CD14-positive monocyte (primary cell): Measurements from ENCODE around the gene OR6K3. TPM values are rescaled to one million over a fixed set of nuclear protein-coding genes. Genes with fewer than 3 reads are reported as not detected.

Source experiments
- DNase-seq, 3 donors: peaks; one replicate each; pipeline ENCODE4 v3.0.0-alpha.2; 2011 to 2022
- H2AFZ ChIP-seq: 2 replicates; pipeline ENCODE4 v1.6.0; 2012; ENCODE audit warnings: mild to moderate bottlenecking, low read depth, low read length, inconsistent platforms; ENCODE audit not compliant: insufficient read depth, poor library complexity, severe bottlenecking
- H3K27ac ChIP-seq, 2 donors: 1 replicate in 1 of 2; 2 replicates in 1 of 2; pipeline ENCODE4 v1.5.1; 2012 to 2013; ENCODE audit warnings: low read length in 2 of 2, control low read depth in 1 of 2, inconsistent platforms in 1 of 2, low read depth in 1 of 2, mild to moderate bottlenecking in 1 of 2
- H3K27me3 ChIP-seq, 2 donors: one replicate each; pipeline versions ENCODE4 v1.6.0 to v1.6.1; 2011 to 2013; ENCODE audit warnings: low read length in 2 of 2; ENCODE audit not compliant: control insufficient read depth in 2 of 2, insufficient read depth in 2 of 2
- H3K36me3 ChIP-seq, 2 donors: replicated peaks in 1 of 2; 1 replicate in 1 of 2; 2 replicates in 1 of 2; pipeline versions ENCODE4 v1.5.1 to v1.6.1; 2012 to 2013; ENCODE audit warnings: low read length in 2 of 2, control low read depth in 1 of 2, inconsistent platforms in 1 of 2, mild to moderate bottlenecking in 1 of 2; ENCODE audit not compliant: insufficient read depth in 2 of 2, control insufficient read depth in 1 of 2
- H3K4me1 ChIP-seq, 2 donors: 1 replicate in 1 of 2; 2 replicates in 1 of 2; pipeline versions ENCODE4 v1.5.1 to v1.6.1; 2012 to 2013; ENCODE audit warnings: low read length in 2 of 2, control low read depth in 1 of 2, inconsistent platforms in 1 of 2, mild to moderate bottlenecking in 1 of 2, moderate library complexity in 1 of 2; ENCODE audit not compliant: insufficient read depth in 2 of 2, control insufficient read depth in 1 of 2
- H3K4me2 ChIP-seq: replicated peaks from 2 replicates; pipeline ENCODE3; 2012; ENCODE audit warnings: low read length, moderate library complexity, mild to moderate bottlenecking; ENCODE audit not compliant: poor library complexity, severe bottlenecking; ENCODE audit errors: extremely low read depth
- H3K4me3 ChIP-seq, 3 experiments: fragments of 200-600 bp in 1 of 3; sonication (generic) in 1 of 3; replicated peaks in 1 of 3; 1 replicate in 2 of 3; 2 replicates in 1 of 3; pipeline ENCODE4 v1.5.1; 2011 to 2013; ENCODE audit warnings: low read length in 3 of 3, mild to moderate bottlenecking in 3 of 3, control low read depth in 2 of 3, low read depth in 2 of 3, inconsistent platforms in 1 of 3, moderate library complexity in 1 of 3
- H3K79me2 ChIP-seq: 2 replicates; pipeline ENCODE4 v1.6.0; 2012; ENCODE audit warnings: mild to moderate bottlenecking, control low read depth, inconsistent platforms, low read length, moderate library complexity; ENCODE audit not compliant: insufficient read depth
- H3K9ac ChIP-seq: 2 replicates; pipeline ENCODE4 v1.6.0; 2017; ENCODE audit warnings: low read length, mild to moderate bottlenecking; ENCODE audit not compliant: insufficient read depth, poor library complexity, severe bottlenecking
- H3K9me3 ChIP-seq, 2 donors: replicated peaks in 1 of 2; 1 replicate in 1 of 2; 2 replicates in 1 of 2; pipeline versions ENCODE4 v1.5.1 to v1.6.1; 2012 to 2013; ENCODE audit warnings: low read length in 2 of 2, control low read depth in 1 of 2; ENCODE audit not compliant: control insufficient read depth in 1 of 2, insufficient read depth in 1 of 2
- H4K20me1 ChIP-seq: 2 replicates; pipeline ENCODE4 v1.6.0; 2012; ENCODE audit warnings: mild to moderate bottlenecking, low read length, control low read depth, moderate library complexity; ENCODE audit not compliant: insufficient read depth
- H3K27ac Mint-ChIP-seq, 7 donors: one replicate each; pipeline ENCODE4 v1.8.0; 2020; ENCODE audit warnings: mild to moderate bottlenecking in 7 of 7, mixed read lengths in 7 of 7, moderate library complexity in 6 of 7, inconsistent platforms in 2 of 7
- H3K27me3 Mint-ChIP-seq, 3 donors: one replicate each; pipeline ENCODE4 v1.8.0; 2021 to 2022; ENCODE audit warnings: low read depth in 3 of 3, mild to moderate bottlenecking in 3 of 3, mixed read lengths in 3 of 3, moderate library complexity in 3 of 3, inconsistent platforms in 1 of 3
- H3K36me3 Mint-ChIP-seq, 2 donors: one replicate each; pipeline ENCODE4 v1.8.0; 2020; ENCODE audit warnings: mixed read lengths in 2 of 2, inconsistent platforms in 1 of 2, mild to moderate bottlenecking in 1 of 2
- H3K4me1 Mint-ChIP-seq: one replicate; pipeline ENCODE4 v1.8.0; 2020; ENCODE audit warnings: mild to moderate bottlenecking, mixed read lengths
- H3K4me3 Mint-ChIP-seq, 2 donors: one replicate each; pipeline ENCODE4 v1.8.0; 2020; ENCODE audit warnings: mild to moderate bottlenecking in 2 of 2, mixed read lengths in 2 of 2, moderate library complexity in 1 of 2
- H3K9me3 Mint-ChIP-seq, 7 donors: one replicate each; pipeline ENCODE4 v1.8.0; 2020 to 2022; ENCODE audit warnings: mixed read lengths in 7 of 7, mild to moderate bottlenecking in 6 of 7, moderate library complexity in 6 of 7, inconsistent platforms in 2 of 7
- WGBS: methylation state at CpG from one replicate; pipeline ENCODE4 v1.1.5; 2013; ENCODE audit warnings: missing lambda C conversion rate; ENCODE audit not compliant: insufficient coverage; 5-methylcytosine and 5-hydroxymethylcytosine counted together
- intact Hi-C, 2 donors: fragments of 100-400 bp; cut with micrococcal nuclease; formaldehyde crosslinking; loops; one replicate each; pipeline versions ENCODE4 v1.15.0 to v1.15.1; 2023
- polyA plus RNA-seq, 3 donors: library from polyadenylated mRNA; depleted of rRNA in 1 of 3; unstranded in 2 of 3; stranded (reverse) in 1 of 3; fragments of 300-500 nt in 2 of 3; fragments of >200 nt in 1 of 3; fragmentation: Illumina TruSeq in 2 of 3; gene quantifications; 1 replicate in 2 of 3; 2 replicates in 1 of 3; pipeline ENCODE4 v1.2.3, GENCODE V29; 2012 to 2021
- TF ChIP-seq, protein P1 (sequence below): fragments of 200-600 bp; IDR thresholded peaks from one replicate; pipeline ENCODE4 v1.8.0; 2022; ENCODE audit warnings: antibody characterized with exemption, mild to moderate bottlenecking

The OR6K3 gene
- polyA plus RNA-seq, 3 donors: not detected

DNA sequence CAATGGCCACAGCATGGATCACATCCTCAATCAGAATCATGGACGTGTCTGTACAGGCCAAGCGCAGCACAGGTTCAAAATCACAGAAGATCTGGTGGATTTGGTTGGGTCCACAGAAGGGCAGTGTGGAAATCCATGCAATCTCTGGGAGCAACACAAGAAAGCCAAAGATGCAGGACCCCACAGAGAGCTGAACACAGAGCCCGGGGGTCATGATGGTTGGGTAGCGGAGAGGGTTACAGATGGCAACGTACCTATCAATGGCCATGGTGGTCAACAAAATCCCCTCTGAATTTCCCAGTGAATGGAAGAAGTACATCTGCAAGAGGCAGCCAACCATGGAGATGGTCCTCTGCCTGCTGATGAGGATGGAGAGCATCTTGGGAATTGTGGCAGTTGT is 3.9 kb upstream of the OR6K3 start:
- WGBS: 100% methylated on average over 4 of the region's 5 CpGs
- Histone ChIP-seq H3K27ac (no peak overlapping the region), H4K20me1 (no peaks in the 10 kb centered on the region), H2AFZ (no peak overlapping the region), H3K79me2 (no peaks in the 10 kb centered on the region), H3K9me3 (no peaks in the 10 kb centered on the region), H3K27me3 (no peaks in the 10 kb centered on the region), H3K36me3 (no peaks in the 10 kb centered on the region), H3K4me1 (peaks cover 0 to 2% of the 10 kb centered on the region in 2 donors), H3K9ac (no peak overlapping the region), H3K4me3 (no peak overlapping the region), H3K4me2 (no peak overlapping the region)
- Mint-ChIP-seq H3K4me3 (no peak overlapping the region), H3K36me3 (no peaks in the 10 kb centered on the region), H3K27ac (no peak overlapping the region), H3K27me3 (no peaks in the 10 kb centered on the region), H3K9me3 (peaks cover 0 to 3% (median 0%) of the 10 kb centered on the region in 7 donors), H3K4me1 (peaks cover 7% of the 10 kb centered on the region)
- TF ChIP-seq, protein P1, sequence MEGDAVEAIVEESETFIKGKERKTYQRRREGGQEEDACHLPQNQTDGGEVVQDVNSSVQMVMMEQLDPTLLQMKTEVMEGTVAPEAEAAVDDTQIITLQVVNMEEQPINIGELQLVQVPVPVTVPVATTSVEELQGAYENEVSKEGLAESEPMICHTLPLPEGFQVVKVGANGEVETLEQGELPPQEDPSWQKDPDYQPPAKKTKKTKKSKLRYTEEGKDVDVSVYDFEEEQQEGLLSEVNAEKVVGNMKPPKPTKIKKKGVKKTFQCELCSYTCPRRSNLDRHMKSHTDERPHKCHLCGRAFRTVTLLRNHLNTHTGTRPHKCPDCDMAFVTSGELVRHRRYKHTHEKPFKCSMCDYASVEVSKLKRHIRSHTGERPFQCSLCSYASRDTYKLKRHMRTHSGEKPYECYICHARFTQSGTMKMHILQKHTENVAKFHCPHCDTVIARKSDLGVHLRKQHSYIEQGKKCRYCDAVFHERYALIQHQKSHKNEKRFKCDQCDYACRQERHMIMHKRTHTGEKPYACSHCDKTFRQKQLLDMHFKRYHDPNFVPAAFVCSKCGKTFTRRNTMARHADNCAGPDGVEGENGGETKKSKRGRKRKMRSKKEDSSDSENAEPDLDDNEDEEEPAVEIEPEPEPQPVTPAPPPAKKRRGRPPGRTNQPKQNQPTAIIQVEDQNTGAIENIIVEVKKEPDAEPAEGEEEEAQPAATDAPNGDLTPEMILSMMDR: no peak
- DNase-seq: no peak
- intact Hi-C loops: no loop called here

DNA sequence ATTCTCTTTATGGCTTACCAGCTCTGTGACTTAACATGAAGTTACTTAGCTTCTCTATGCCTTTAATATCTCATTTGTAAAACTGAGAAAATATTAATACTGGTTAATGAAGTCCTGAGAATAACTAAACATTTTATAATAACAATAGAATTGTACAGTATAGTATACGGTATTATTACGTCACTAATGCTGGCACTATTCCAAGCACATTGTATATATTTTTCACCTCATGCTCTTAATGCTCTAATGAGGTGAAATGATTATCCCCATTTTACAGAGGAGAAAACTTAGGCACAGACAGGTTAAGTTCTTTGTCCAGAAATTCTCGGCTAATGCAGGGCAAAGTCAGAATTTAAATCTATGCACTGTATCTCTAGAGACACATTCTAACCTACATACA is 856 bp downstream of the OR6K3 start:
- TF ChIP-seq, protein P1: no peak
- peaks cover 0 to 2% (median 0%) of the 10 kb centered on the region in 7 donors for H3K9me3 Mint-ChIP-seq
- Histone ChIP-seq H2AFZ (no peak overlapping the region), H3K9me3 (no peaks in the 10 kb centered on the region), H3K4me2 (no peak overlapping the region), H3K9ac (no peak overlapping the region), H3K27me3 (no peaks in the 10 kb centered on the region), H3K4me1 (no peaks in the 10 kb centered on the region), H4K20me1 (no peaks in the 10 kb centered on the region), H3K4me3 (no peak overlapping the region), H3K36me3 (no peaks in the 10 kb centered on the region), H3K27ac (no peak overlapping the region), H3K79me2 (no peaks in the 10 kb centered on the region)
- H3K4me1 Mint-ChIP-seq: no peaks in the 10 kb centered on the region
- H3K4me3 Mint-ChIP-seq: no peak overlapping the region
- no peaks in the 10 kb centered on the region for H3K36me3 Mint-ChIP-seq
- intact Hi-C loops: no loop called here
- no peaks in the 10 kb centered on the region for H3K27me3 Mint-ChIP-seq
- WGBS: no CpG with 5 or more reads among the region's 3 CpGs
- no peak for DNase-seq
- no peak overlapping the region for H3K27ac Mint-ChIP-seq
